H9 (cell line): Measurements from ENCODE around the gene ASCC1. TPM values are rescaled to one million over a fixed set of nuclear protein-coding genes. Genes with fewer than 3 reads are reported as not detected.
"Not testable (repeated sequence)": the region's sequence is repeated elsewhere in the genome, so short reads cannot be mapped to it uniquely, and the experiment has no call there.

Experiments
- DNase-seq: peaks from one replicate; pipeline ENCODE4 v3.0.0-alpha.2; 2017
- H2AFZ ChIP-seq: one replicate; pipeline ENCODE4 v1.6.1; 2013; ENCODE audit warnings: mild to moderate bottlenecking, low read length, control low read depth, moderate library complexity
- H2AK5ac ChIP-seq: 2 replicates; pipeline ENCODE4 v1.6.1; 2013; ENCODE audit warnings: low read length, control low read depth, mixed read lengths; ENCODE audit not compliant: insufficient read length
- H2BK120ac ChIP-seq: one replicate; pipeline ENCODE4 v1.6.1; 2013; ENCODE audit warnings: low read depth, mild to moderate bottlenecking, low read length, control low read depth, inconsistent platforms; ENCODE audit not compliant: poor library complexity, severe bottlenecking
- H2BK12ac ChIP-seq: 2 replicates; pipeline ENCODE4 v1.6.1; 2013; ENCODE audit warnings: low read length, control low read depth, mixed read lengths, low read depth; ENCODE audit not compliant: insufficient read length
- H2BK15ac ChIP-seq: 2 replicates; pipeline ENCODE4 v1.6.1; 2013; ENCODE audit warnings: low read depth, low read length, control low read depth
- H2BK20ac ChIP-seq: one replicate; pipeline ENCODE4 v1.6.1; 2013; ENCODE audit warnings: low read depth, mild to moderate bottlenecking, low read length, control low read depth, inconsistent platforms; ENCODE audit not compliant: poor library complexity, severe bottlenecking
- H2BK5ac ChIP-seq: 2 replicates; pipeline ENCODE4 v1.6.1; 2013; ENCODE audit warnings: low read length, control low read depth, mixed read lengths; ENCODE audit not compliant: insufficient read length
- H3K14ac ChIP-seq: 2 replicates; pipeline ENCODE4 v1.6.1; 2013; ENCODE audit warnings: low read length, control low read depth; ENCODE audit not compliant: insufficient read depth
- H3K18ac ChIP-seq: 2 replicates; pipeline ENCODE4 v1.6.1; 2013; ENCODE audit warnings: low read depth, mild to moderate bottlenecking, mixed read lengths, low read length, control low read depth; ENCODE audit not compliant: insufficient read length
- H3K23ac ChIP-seq: 2 replicates; pipeline ENCODE4 v1.6.1; 2013; ENCODE audit warnings: low read length, control low read depth, mixed read lengths, low read depth; ENCODE audit not compliant: insufficient read length
- H3K23me2 ChIP-seq: 2 replicates; pipeline ENCODE4 v1.6.1; 2013; ENCODE audit warnings: low read depth, mild to moderate bottlenecking, mixed read lengths, low read length, control low read depth; ENCODE audit not compliant: insufficient read length, poor library complexity, severe bottlenecking
- H3K27ac ChIP-seq: 2 replicates; pipeline ENCODE4 v1.5.1; 2013; ENCODE audit warnings: low read length, control low read depth, mixed read lengths, low read depth; ENCODE audit not compliant: insufficient read length
- H3K27me3 ChIP-seq: 2 replicates; pipeline ENCODE4 v1.6.1; 2013; ENCODE audit warnings: low read length, control low read depth, inconsistent platforms; ENCODE audit not compliant: insufficient read depth
- H3K4ac ChIP-seq: 2 replicates; pipeline ENCODE4 v1.6.1; 2013; ENCODE audit warnings: low read depth, mild to moderate bottlenecking, control low read depth, inconsistent platforms, low read length, moderate library complexity
- H3K4me1 ChIP-seq: 2 replicates; pipeline ENCODE4 v1.6.1; 2013; ENCODE audit warnings: low read length, control low read depth, inconsistent platforms; ENCODE audit not compliant: insufficient read depth
- H3K4me2 ChIP-seq: 2 replicates; pipeline ENCODE4 v1.6.1; 2013; ENCODE audit warnings: low read length, control low read depth, mixed read lengths; ENCODE audit not compliant: insufficient read length, insufficient read depth
- H3K56ac ChIP-seq: 2 replicates; pipeline ENCODE4 v1.6.1; 2013; ENCODE audit warnings: low read depth, mild to moderate bottlenecking, mixed read lengths, low read length, control low read depth; ENCODE audit not compliant: insufficient read length
- H3K79me1 ChIP-seq: 2 replicates; pipeline ENCODE4 v1.6.1; 2013; ENCODE audit warnings: low read depth, mild to moderate bottlenecking, moderate library complexity, low read length, control low read depth, inconsistent platforms; ENCODE audit not compliant: insufficient read depth, poor library complexity, severe bottlenecking
- H3K79me2 ChIP-seq: 2 replicates; pipeline ENCODE4 v1.6.1; 2013; ENCODE audit warnings: low read length, control low read depth, inconsistent platforms; ENCODE audit not compliant: insufficient read depth
- H3K9ac ChIP-seq: 2 replicates; pipeline ENCODE4 v1.6.1; 2013; ENCODE audit warnings: low read length, control low read depth, mixed read lengths; ENCODE audit not compliant: insufficient read length; ENCODE audit errors: extremely low read depth
- H3K9me3 ChIP-seq: one replicate; pipeline ENCODE4 v1.6.1; 2013; ENCODE audit warnings: low read depth, low read length, inconsistent platforms; ENCODE audit not compliant: control insufficient read depth
- H3T11ph ChIP-seq: one replicate; pipeline ENCODE4 v1.6.1; 2013; ENCODE audit warnings: mild to moderate bottlenecking, low read length, control low read depth, inconsistent platforms
- H4K20me1 ChIP-seq: one replicate; pipeline ENCODE4 v1.6.1; 2013; ENCODE audit not compliant: control insufficient read depth, insufficient read length, insufficient read depth
- H4K5ac ChIP-seq: 2 replicates; pipeline ENCODE4 v1.6.1; 2013; ENCODE audit warnings: low read depth, mild to moderate bottlenecking, mixed read lengths, low read length, control low read depth; ENCODE audit not compliant: insufficient read length
- H4K8ac ChIP-seq: replicated peaks from 2 replicates; pipeline ENCODE4 v1.6.1; 2013; ENCODE audit warnings: low read length, control low read depth, mixed read lengths, low read depth; ENCODE audit not compliant: insufficient read length
- H4K91ac ChIP-seq: 2 replicates; pipeline ENCODE4 v1.6.1; 2013; ENCODE audit warnings: low read depth, mild to moderate bottlenecking, moderate library complexity, mixed read lengths, low read length, control low read depth; ENCODE audit not compliant: insufficient read length
- H3K27ac Mint-ChIP-seq, 3 experiments: 2 replicates in 2 of 3; 3 replicates in 1 of 3; pipeline ENCODE4 v1.8.0; 2020 to 2021; ENCODE audit warnings: mixed read lengths in 3 of 3, mild to moderate bottlenecking in 1 of 3, moderate library complexity in 1 of 3
- H3K27me3 Mint-ChIP-seq: 2 replicates; pipeline ENCODE4 v1.8.0; 2021; ENCODE audit warnings: low read depth, mild to moderate bottlenecking, moderate library complexity, mixed read lengths
- H3K36me3 Mint-ChIP-seq, 3 experiments: 2 replicates in 2 of 3; 3 replicates in 1 of 3; pipeline ENCODE4 v1.8.0; 2020 to 2021; ENCODE audit warnings: low read depth in 3 of 3, mixed read lengths in 3 of 3; ENCODE audit not compliant: insufficient read depth in 1 of 3
- H3K4me1 Mint-ChIP-seq, 2 experiments: 2 replicates each; pipeline ENCODE4 v1.8.0; 2020; ENCODE audit warnings: mixed read lengths in 2 of 2
- H3K4me3 Mint-ChIP-seq, 2 experiments: 2 replicates in 1 of 2; 3 replicates in 1 of 2; pipeline ENCODE4 v1.8.0; 2020 to 2021; ENCODE audit warnings: mild to moderate bottlenecking in 2 of 2, mixed read lengths in 2 of 2, moderate library complexity in 1 of 2
- H3K9me3 Mint-ChIP-seq, 2 experiments: 2 replicates in 1 of 2; 3 replicates in 1 of 2; pipeline ENCODE4 v1.8.0; 2020; ENCODE audit warnings: mild to moderate bottlenecking in 2 of 2, mixed read lengths in 2 of 2, moderate library complexity in 1 of 2
- WGBS: extraction: QIAGEN DNeasy Blood & Tissue Kit; methylation state at CpG from one replicate; pipeline ENCODE4 v1.1.7; 2013; ENCODE audit warnings: missing lambda C conversion rate, low lambda C conversion rate, mixed read lengths; ENCODE audit not compliant: insufficient read length; ENCODE audit errors: extremely low coverage; 5-methylcytosine and 5-hydroxymethylcytosine counted together
- total RNA-seq: library from RNA; stranded (reverse); gene quantifications from 2 replicates; pipeline ENCODE4 v1.2.1, GENCODE V29; 2021
- TF ChIP-seq, protein P1 (sequence below): fragments of 200-600 bp; sonication (generic); conservative IDR thresholded peaks from 3 replicates; pipeline ENCODE4 v1.8.0; 2021; ENCODE audit warnings: antibody characterized with exemption, mild to moderate bottlenecking

Gene ASCC1
- total RNA-seq, 1 experiment from 2014 or later = 41.2 TPM

GRCh38 chr10:72250666-72251065 is 34.6 kb upstream of the ASCC1 start:
- Histone ChIP-seq H3K27me3 (no peaks in the 10 kb centered on the region), H3K4me2 (no peak overlapping the region), H3K9ac (no peak overlapping the region), H2BK12ac (no peak overlapping the region), H2AK5ac (no peak overlapping the region), H2BK15ac (no peak overlapping the region), H2AFZ (no peak overlapping the region), H3K4ac (no peak overlapping the region), H2BK120ac (no peak overlapping the region), H3K23ac (no peak overlapping the region), H4K91ac (no peak overlapping the region), H3K18ac (no peak overlapping the region), H4K20me1 (no peaks in the 10 kb centered on the region), H3K79me1 (no peaks in the 10 kb centered on the region), H2BK5ac (no peak overlapping the region), H3K23me2 (no peaks in the 10 kb centered on the region), H3K56ac (no peak overlapping the region), H4K8ac (no peak overlapping the region), H2BK20ac (no peak overlapping the region), H3K14ac (no peak overlapping the region), H3K4me1 (peaks cover 7% of the 10 kb centered on the region; the same call in 1 of the 2 replicates), H3K27ac (no peak overlapping the region), H3K9me3 (no peaks in the 10 kb centered on the region), H3T11ph (no peak overlapping the region), H4K5ac (no peak overlapping the region), H3K79me2 (no peaks in the 10 kb centered on the region)
- Mint-ChIP-seq H3K4me3 (no peak overlapping the region), H3K27ac (0 out of 7 replicates have a peak overlapping the region, but pooled peaks of 1 of the 3 experiments have one; percentile 18), H3K36me3 (no peaks in the 10 kb centered on the region), H3K4me1 (peaks cover 31 to 47% of the 10 kb centered on the region in 2 experiments), H3K27me3 (no peaks in the 10 kb centered on the region), H3K9me3 (no peaks in the 10 kb centered on the region; a peak in 1 of 5 replicates)
- DNase-seq = no peak
- TF ChIP-seq, protein P1, sequence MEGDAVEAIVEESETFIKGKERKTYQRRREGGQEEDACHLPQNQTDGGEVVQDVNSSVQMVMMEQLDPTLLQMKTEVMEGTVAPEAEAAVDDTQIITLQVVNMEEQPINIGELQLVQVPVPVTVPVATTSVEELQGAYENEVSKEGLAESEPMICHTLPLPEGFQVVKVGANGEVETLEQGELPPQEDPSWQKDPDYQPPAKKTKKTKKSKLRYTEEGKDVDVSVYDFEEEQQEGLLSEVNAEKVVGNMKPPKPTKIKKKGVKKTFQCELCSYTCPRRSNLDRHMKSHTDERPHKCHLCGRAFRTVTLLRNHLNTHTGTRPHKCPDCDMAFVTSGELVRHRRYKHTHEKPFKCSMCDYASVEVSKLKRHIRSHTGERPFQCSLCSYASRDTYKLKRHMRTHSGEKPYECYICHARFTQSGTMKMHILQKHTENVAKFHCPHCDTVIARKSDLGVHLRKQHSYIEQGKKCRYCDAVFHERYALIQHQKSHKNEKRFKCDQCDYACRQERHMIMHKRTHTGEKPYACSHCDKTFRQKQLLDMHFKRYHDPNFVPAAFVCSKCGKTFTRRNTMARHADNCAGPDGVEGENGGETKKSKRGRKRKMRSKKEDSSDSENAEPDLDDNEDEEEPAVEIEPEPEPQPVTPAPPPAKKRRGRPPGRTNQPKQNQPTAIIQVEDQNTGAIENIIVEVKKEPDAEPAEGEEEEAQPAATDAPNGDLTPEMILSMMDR = no peak
- WGBS = no CpG with 5 or more reads among the region's 1 CpG

DNA sequence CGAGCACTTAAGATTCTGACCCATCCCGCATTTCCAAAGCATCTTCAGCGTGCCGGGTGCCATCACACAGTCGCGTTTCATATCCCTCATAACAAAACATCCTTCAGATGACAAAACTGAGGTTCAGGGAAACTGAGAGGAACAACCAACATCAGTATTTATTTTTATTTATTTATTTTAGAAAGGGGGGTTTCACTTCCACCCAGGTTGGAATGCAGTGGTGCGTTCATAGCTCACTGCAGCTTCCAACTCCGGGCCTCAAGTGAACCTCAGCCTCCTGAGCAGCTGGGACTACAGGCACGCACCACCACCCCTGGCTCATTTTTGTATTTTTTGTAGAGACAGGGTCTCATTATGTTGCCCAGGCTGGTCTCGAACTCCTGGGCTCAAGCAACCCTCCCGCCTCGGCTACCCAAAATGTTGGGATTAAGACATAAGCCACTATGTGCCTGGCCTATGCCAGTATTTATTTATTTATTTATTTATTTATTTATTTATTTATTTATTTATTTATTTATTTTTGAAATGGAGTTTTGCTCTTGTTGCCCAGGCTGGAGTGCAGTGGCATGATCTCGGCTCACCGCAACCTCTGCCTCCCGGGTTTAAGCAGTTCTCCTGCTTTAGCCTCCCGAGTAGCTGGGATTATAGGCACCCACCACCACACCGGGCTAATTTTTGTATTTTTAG is 33.2 kb upstream of the ASCC1 start:
- not testable (repeated sequence) for H3K27me3 ChIP-seq, H3K9ac ChIP-seq, H2AK5ac ChIP-seq, H2BK120ac ChIP-seq, H3K14ac ChIP-seq, H4K91ac ChIP-seq, H2BK20ac ChIP-seq, H2BK15ac ChIP-seq, H3K23me2 ChIP-seq, H3K56ac ChIP-seq, H3K27ac ChIP-seq, H4K5ac ChIP-seq, H2AFZ ChIP-seq, H3K79me1 ChIP-seq, H2BK5ac ChIP-seq, H3K4me3 Mint-ChIP-seq, H3K23ac ChIP-seq, H3K79me2 ChIP-seq, H4K8ac ChIP-seq, H3K9me3 Mint-ChIP-seq, H3K4me1 ChIP-seq, H3T11ph ChIP-seq, H3K4me2 ChIP-seq, H3K18ac ChIP-seq, H3K27me3 Mint-ChIP-seq, H4K20me1 ChIP-seq, H2BK12ac ChIP-seq, H3K4ac ChIP-seq, H3K36me3 Mint-ChIP-seq, DNase-seq, H3K9me3 ChIP-seq
- H3K4me1 Mint-ChIP-seq = peaks cover 23 to 38% of the 10 kb centered on the region in 2 experiments
- H3K27ac Mint-ChIP-seq = peak overlapping the region in 2 of 3 experiments; percentile 93 to 97; a peak in 2 of 7 replicates
- no CpG with 5 or more reads among the region's 17 CpGs for WGBS
